Activated CD8-positive, alpha-beta T cell treated with anti-CD3 and anti-CD28 coated beads for 36 hours (primary cell): ENCODE measurements around the gene ABCA10. TPM values are rescaled to one million over a fixed set of nuclear protein-coding genes. Genes with fewer than 3 reads are reported as not detected.
"Not testable (repeated sequence)": the region's sequence is repeated elsewhere in the genome, so short reads cannot be mapped to it uniquely, and the experiment has no call there.

Source experiments
- ATAC-seq: fragments of 200-7000 bp; cut with Tn5 transposase; one replicate; pipeline ENCODE4 v1.10.0; 2021; ENCODE audit warnings: mild to moderate bottlenecking, moderate library complexity
- CTCF ChIA-PET: fragments of 350-600 bp; sonication (Branson Sonifier 250); formaldehyde crosslinking; loops from one replicate; lab custom pipeline; 2021; ENCODE audit warnings: antibody characterized with exemption; lab: Charles Lee
- POLR2A ChIA-PET: fragments of 350-600 bp; sonication (Branson Sonifier 250); formaldehyde crosslinking; loops from one replicate; lab custom pipeline; 2021; ENCODE audit warnings: antibody characterized with exemption; lab: Charles Lee
- DNase-seq: peaks from one replicate; pipeline ENCODE4 v3.0.0-alpha.2; 2020
- H3K27ac Mint-ChIP-seq: one replicate; pipeline ENCODE4 v1.8.0; 2021; ENCODE audit warnings: mild to moderate bottlenecking, mixed read lengths
- H3K27me3 Mint-ChIP-seq: one replicate; pipeline ENCODE4 v1.8.0; 2021; ENCODE audit warnings: mixed read lengths
- H3K36me3 Mint-ChIP-seq: one replicate; pipeline ENCODE4 v1.8.0; 2021; ENCODE audit warnings: low read depth, mixed read lengths
- H3K4me1 Mint-ChIP-seq: one replicate; pipeline ENCODE4 v1.8.0; 2021; ENCODE audit warnings: low read depth, mixed read lengths
- H3K4me3 Mint-ChIP-seq: one replicate; pipeline ENCODE4 v1.8.0; 2021; ENCODE audit warnings: mild to moderate bottlenecking, moderate library complexity, mixed read lengths
- H3K9me3 Mint-ChIP-seq: one replicate; pipeline ENCODE4 v1.8.0; 2021; ENCODE audit warnings: mixed read lengths
- intact Hi-C: fragments of 100-400 bp; cut with micrococcal nuclease; formaldehyde crosslinking; loops from one replicate; pipeline ENCODE4 v1.10.0; 2022
- total RNA-seq, 2 experiments: library from RNA; stranded (reverse); gene quantifications; one replicate each; pipeline ENCODE4 v1.2.3, GENCODE V29; 2021
- TF ChIP-seq, protein P1 (sequence below): fragments of 200-600 bp; IDR thresholded peaks from one replicate; pipeline ENCODE4 v1.8.0; 2022; ENCODE audit warnings: antibody characterized with exemption, mild to moderate bottlenecking

ABCA10 gene
- total RNA-seq, 2 experiments from 2014 or later: 0.45 TPM; not detected in 1

DNA sequence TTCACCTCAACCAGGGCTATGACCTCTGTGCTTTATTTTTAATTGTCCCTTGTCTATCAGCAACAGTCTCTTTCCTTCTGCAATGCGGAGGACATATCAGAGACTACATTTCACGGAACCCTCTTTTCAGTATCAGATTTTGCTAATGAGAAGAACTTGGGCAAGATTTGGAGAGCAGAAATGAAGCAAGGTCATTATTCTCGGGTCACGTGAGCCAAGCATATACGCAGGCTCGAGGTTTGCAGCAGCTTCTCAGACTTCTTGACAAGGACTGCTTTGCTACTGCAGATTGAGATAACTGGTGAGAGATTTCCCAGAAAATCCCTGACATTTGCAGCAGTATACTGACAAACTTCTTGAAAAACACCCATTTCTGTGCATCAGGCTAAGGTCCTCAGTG lies 30.4 kb downstream of the ABCA10 start:
- H3K27me3 Mint-ChIP-seq: no peaks in the 10 kb centered on the region
- TF ChIP-seq, protein P1, sequence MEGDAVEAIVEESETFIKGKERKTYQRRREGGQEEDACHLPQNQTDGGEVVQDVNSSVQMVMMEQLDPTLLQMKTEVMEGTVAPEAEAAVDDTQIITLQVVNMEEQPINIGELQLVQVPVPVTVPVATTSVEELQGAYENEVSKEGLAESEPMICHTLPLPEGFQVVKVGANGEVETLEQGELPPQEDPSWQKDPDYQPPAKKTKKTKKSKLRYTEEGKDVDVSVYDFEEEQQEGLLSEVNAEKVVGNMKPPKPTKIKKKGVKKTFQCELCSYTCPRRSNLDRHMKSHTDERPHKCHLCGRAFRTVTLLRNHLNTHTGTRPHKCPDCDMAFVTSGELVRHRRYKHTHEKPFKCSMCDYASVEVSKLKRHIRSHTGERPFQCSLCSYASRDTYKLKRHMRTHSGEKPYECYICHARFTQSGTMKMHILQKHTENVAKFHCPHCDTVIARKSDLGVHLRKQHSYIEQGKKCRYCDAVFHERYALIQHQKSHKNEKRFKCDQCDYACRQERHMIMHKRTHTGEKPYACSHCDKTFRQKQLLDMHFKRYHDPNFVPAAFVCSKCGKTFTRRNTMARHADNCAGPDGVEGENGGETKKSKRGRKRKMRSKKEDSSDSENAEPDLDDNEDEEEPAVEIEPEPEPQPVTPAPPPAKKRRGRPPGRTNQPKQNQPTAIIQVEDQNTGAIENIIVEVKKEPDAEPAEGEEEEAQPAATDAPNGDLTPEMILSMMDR: no peak
- intact Hi-C loops: no loop called here

DNA sequence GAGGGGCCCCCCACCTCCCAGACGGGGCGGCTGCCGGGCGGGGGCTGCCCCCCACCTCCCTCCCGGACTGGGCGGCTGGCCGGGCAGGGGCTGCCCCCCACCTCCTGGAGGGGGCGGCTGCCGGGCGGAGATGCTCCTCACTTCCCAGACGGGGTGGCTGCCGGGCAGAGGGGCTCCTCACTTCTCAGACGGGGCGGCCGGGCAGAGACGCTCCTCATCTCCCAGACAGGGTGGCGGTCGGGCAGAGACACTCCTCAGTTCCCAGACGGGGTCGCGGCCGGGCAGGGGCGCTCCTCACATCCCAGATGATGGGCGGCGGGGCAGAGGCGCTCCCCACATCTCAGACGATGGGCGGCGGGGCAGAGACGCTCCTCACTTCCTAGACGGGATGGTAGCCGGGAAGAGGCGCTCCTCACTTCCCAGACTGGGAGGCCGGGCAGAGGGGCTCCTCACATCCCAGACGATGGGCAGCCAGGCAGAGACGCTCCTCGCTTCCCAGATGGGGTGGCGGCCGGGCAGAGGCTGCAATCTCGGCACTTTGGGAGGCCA lies 32.4 kb downstream of the ABCA10 start:
- H3K27ac Mint-ChIP-seq, H3K36me3 Mint-ChIP-seq, DNase-seq, POLR2A ChIA-PET, H3K27me3 Mint-ChIP-seq, H3K4me3 Mint-ChIP-seq, H3K9me3 Mint-ChIP-seq, intact Hi-C loops, H3K4me1 Mint-ChIP-seq, CTCF ChIA-PET, ATAC-seq: not testable (repeated sequence)

More for the DNA sequence above, 30.4 kb downstream of the ABCA10 start:
- CTCF ChIA-PET: no interaction called here
- POLR2A ChIA-PET: no interaction called here
- Mint-ChIP-seq H3K4me1 (no peaks in the 10 kb centered on the region), H3K36me3 (no peaks in the 10 kb centered on the region), H3K9me3 (no peaks in the 10 kb centered on the region), H3K27ac (no peak overlapping the region), H3K4me3 (no peak overlapping the region)
- DNase-seq (no peak), ATAC-seq (no peak)

DNA sequence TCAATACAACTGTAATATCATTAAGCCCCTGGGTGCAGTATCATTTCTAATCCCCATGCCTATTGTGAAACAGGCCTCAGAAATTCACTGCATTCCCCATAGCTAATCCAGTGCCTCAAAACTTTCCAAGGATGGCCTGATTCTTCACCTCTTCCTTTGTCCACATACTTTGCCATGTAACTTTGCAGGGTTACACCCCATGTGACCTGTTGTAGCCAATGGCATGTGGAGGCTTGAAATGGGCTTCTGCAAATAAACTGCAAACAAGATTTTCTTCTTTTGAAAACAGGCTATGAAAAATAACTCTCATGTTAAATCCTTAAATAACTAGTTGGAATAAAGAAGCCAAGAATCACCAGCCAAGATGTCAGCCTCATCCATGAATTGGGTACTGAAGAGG lies 35.9 kb downstream of the ABCA10 start:
- ATAC-seq (no peak), DNase-seq (no peak)
- TF ChIP-seq, protein P1: no peak
- intact Hi-C loops: no loop called here
- no peaks in the 10 kb centered on the region for H3K36me3 Mint-ChIP-seq
- no peaks in the 10 kb centered on the region for H3K27me3 Mint-ChIP-seq
- no peaks in the 10 kb centered on the region for H3K9me3 Mint-ChIP-seq
- ChIA-PET POLR2A (no interaction called here), CTCF (no interaction called here)
- no peaks in the 10 kb centered on the region for H3K4me1 Mint-ChIP-seq
- H3K27ac Mint-ChIP-seq: no peak overlapping the region
- no peak overlapping the region for H3K4me3 Mint-ChIP-seq

DNA sequence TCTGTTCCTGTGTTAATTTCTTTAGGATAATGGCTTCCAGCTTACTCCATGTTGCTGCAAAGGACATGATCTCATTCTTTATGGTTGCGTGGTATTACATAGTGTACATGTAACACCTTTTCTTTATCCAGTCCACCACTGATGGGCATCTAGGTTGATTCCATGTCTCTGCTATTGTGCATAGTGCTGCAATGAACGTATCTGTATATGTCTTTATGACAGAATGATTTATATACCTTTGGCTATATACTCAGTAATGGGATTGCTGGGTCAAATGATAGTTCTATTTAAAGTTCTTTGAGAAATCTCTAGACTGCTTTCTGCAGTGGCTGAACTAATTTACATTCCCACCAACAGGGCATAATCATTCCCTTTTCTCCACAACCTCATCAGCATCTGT lies 39.8 kb downstream of the ABCA10 start:
- no peak overlapping the region for H3K27ac Mint-ChIP-seq
- DNase-seq: no peak
- CTCF ChIA-PET: no interaction called here

DNA sequence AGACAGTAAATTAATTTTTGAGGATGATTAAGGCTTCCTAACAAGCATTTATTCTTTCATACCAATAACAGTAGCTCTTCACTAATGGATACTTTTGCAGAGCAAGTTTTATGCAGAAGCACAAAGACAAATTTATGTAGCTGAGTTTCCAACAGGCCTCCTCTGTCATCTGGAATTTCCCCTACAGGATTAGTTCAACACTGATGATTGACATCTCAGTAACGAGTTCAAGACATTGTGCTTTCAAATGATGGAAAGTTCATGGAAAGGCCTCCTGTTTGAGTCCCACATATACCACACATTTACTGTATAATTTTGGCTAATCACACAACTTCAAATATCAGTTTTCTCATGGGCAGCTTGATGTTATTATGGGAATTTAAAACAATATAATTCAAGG lies 40.6 kb downstream of the ABCA10 start:
- TF ChIP-seq, protein P1: no peak
- CTCF ChIA-PET: no interaction called here
- intact Hi-C loops: no loop called here
- no peaks in the 10 kb centered on the region for H3K9me3 Mint-ChIP-seq
- no peak for ATAC-seq
- DNase-seq: no peak
- no peaks in the 10 kb centered on the region for H3K4me1 Mint-ChIP-seq
- no peak overlapping the region for H3K4me3 Mint-ChIP-seq
- H3K36me3 Mint-ChIP-seq: no peaks in the 10 kb centered on the region
- H3K27ac Mint-ChIP-seq: no peak overlapping the region
- no peaks in the 10 kb centered on the region for H3K27me3 Mint-ChIP-seq
- POLR2A ChIA-PET: interaction anchor here (0.6 kb wide), 1 partner anchor 51 kb away, joined by 3 read pairs; no protein-coding TSS in a partner anchor

More for the DNA sequence above, 39.8 kb downstream of the ABCA10 start:
- POLR2A ChIA-PET: no interaction called here
- H3K36me3 Mint-ChIP-seq: no peaks in the 10 kb centered on the region
- TF ChIP-seq, protein P1: no peak
- no peaks in the 10 kb centered on the region for H3K9me3 Mint-ChIP-seq
- H3K4me1 Mint-ChIP-seq: no peaks in the 10 kb centered on the region
- no peaks in the 10 kb centered on the region for H3K27me3 Mint-ChIP-seq
- no peak overlapping the region for H3K4me3 Mint-ChIP-seq
- intact Hi-C loops: no loop called here
- ATAC-seq: no peak
